ENCODE results near the gene CIITA. TPM values are rescaled to one million over a fixed set of nuclear protein-coding genes. Genes with fewer than 3 reads are reported as not detected.

Gene CIITA
- total and polyA plus RNA-seq, 2 experiments from 2014 or later: 0.09 TPM; not detected in 1

DNA sequence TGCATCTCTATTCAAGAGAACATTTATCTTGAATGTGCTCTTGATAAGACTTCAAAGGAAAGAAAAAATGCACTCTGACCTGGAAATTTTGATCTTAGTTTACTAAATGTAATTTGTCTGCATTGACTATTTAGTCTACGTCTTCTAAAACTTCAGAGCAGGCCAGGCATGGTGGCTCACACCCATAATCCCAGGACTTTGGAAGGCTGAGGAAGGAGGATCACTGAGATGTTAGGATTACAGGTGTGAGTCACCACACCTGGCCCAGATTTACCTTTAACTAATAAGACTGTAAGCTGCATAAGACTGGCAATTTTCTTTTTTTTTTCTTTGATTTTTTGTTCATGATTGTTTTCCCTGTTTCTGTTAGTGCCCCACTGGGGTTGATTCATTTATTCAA is 18.8 kb upstream of the CIITA start:
- H2AFZ ChIP-seq: no peak overlapping the region
- H3K9ac ChIP-seq: no peak overlapping the region
- no peaks in the 10 kb centered on the region for H3K79me2 ChIP-seq (ENCODE audit: insufficient read depth)
- no peak overlapping the region for H3K27ac ChIP-seq
- no peak for DNase-seq
- no peaks in the 10 kb centered on the region for H3K36me3 ChIP-seq (ENCODE audit: low read depth)
- in situ Hi-C loops (cut with MboI): no loop called here
- H3K4me1 ChIP-seq (ENCODE audit: insufficient read depth): peaks cover 12% of the 10 kb centered on the region
- TF ChIP-seq EZH2 (IDR thresholded peaks at IDR 0.05; ENCODE audit: insufficient read depth, poor library complexity, severe bottlenecking) (no peak), EZH2phosphoT487 (IDR thresholded peaks at IDR 0.05; ENCODE audit: insufficient read depth, low read depth) (no peak)
- no peaks in the 10 kb centered on the region for H4K20me1 ChIP-seq (ENCODE audit: insufficient read depth)
- H3K9me3 ChIP-seq (ENCODE audit: low read depth): no peaks in the 10 kb centered on the region
- H3K4me3 ChIP-seq: no peak overlapping the region
- WGBS, 2 experiments (ENCODE audit: low coverage in 1 of 2, low lambda C conversion rate in 2 of 2, missing lambda C conversion rate in 2 of 2): 43 to 44% methylated on average over 1 of the region's 1 CpG
- H3K27me3 ChIP-seq (replicated peaks; ENCODE audit: insufficient read depth): no peaks in the 10 kb centered on the region
- no peak overlapping the region for H3K4me2 ChIP-seq (ENCODE audit: unreplicated experiment)
- H3K9me2 ChIP-seq (ENCODE audit: insufficient read depth): no peaks in the 10 kb centered on the region
- peaks cover 19% of the 10 kb centered on the region for H3F3A ChIP-seq (ENCODE audit: insufficient read depth)

DNA sequence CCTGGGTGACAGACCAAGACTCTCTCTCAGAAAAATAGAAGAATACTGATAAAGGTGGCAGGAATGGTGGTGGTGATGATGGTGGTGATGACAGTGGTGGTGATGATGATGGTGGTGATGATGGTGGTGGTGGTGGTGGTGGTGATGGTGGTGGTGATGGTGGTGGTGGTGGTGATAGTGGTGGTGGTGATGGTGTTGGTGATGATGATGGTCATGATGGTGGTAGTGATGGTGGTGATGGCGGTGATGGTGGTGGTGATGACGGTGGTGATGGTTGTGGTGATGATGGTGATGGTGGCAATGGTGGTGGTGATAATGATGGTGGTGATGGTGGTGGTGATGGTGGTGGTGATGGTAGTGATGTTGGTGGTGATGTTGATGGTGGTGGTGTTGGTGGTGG is 18.0 kb upstream of the CIITA start:
- no peaks in the 10 kb centered on the region for H4K20me1 ChIP-seq (ENCODE audit: insufficient read depth)
- in situ Hi-C loops (cut with MboI): no loop called here
- TF ChIP-seq EZH2phosphoT487 (IDR thresholded peaks at IDR 0.05; ENCODE audit: insufficient read depth, low read depth) (no peak), EZH2 (IDR thresholded peaks at IDR 0.05; ENCODE audit: insufficient read depth, poor library complexity, severe bottlenecking) (no peak)
- H3K4me2 ChIP-seq (ENCODE audit: unreplicated experiment): no peak overlapping the region
- DNase-seq: no peak
- H3K9me2 ChIP-seq (ENCODE audit: insufficient read depth): no peaks in the 10 kb centered on the region
- no peaks in the 10 kb centered on the region for H3K27me3 ChIP-seq (replicated peaks; ENCODE audit: insufficient read depth)
- WGBS, 2 experiments (ENCODE audit: low coverage in 1 of 2, low lambda C conversion rate in 2 of 2, missing lambda C conversion rate in 2 of 2): 36 to 42% methylated on average over 2 of the region's 2 CpGs
- no peaks in the 10 kb centered on the region for H3K79me2 ChIP-seq (ENCODE audit: insufficient read depth)
- no peak overlapping the region for H3K27ac ChIP-seq
- H3F3A ChIP-seq (ENCODE audit: insufficient read depth): peaks cover 20% of the 10 kb centered on the region
- no peak overlapping the region for H3K9ac ChIP-seq
- H3K4me3 ChIP-seq: no peak overlapping the region
- no peak overlapping the region for H2AFZ ChIP-seq
- H3K36me3 ChIP-seq (ENCODE audit: low read depth): no peaks in the 10 kb centered on the region
- peaks cover 12% of the 10 kb centered on the region for H3K4me1 ChIP-seq (ENCODE audit: insufficient read depth)
- no peaks in the 10 kb centered on the region for H3K9me3 ChIP-seq (ENCODE audit: low read depth)

DNA sequence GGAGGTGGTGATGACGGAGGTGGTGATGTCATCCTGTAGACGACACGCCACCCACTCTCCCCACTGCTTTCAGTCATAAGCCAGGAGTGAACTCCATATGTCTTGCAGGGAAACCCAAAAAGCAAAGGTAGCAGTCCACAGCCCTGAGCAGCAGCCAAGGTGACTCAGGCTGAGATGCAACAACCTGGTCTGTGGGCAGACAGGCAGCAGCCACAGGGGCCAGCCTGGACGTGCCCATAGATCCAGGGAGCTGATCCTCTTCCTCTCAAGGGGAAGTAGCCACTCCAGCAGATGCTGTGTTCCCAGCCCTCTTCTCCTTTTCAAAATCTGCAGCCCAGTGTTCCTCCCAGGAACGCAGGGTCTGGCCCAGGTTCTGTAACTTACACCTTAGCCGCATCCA is 17.3 kb upstream of the CIITA start:
- Histone ChIP-seq H3K9me3 (ENCODE audit: low read depth) (no peaks in the 10 kb centered on the region), H3F3A (ENCODE audit: insufficient read depth) (peaks cover 20% of the 10 kb centered on the region), H3K27me3 (replicated peaks; ENCODE audit: insufficient read depth) (no peaks in the 10 kb centered on the region), H4K20me1 (ENCODE audit: insufficient read depth) (no peaks in the 10 kb centered on the region), H3K4me1 (ENCODE audit: insufficient read depth) (peaks cover 12% of the 10 kb centered on the region), H3K9ac (no peak overlapping the region), H3K79me2 (ENCODE audit: insufficient read depth) (no peaks in the 10 kb centered on the region), H2AFZ (no peak overlapping the region), H3K36me3 (ENCODE audit: low read depth) (no peaks in the 10 kb centered on the region), H3K27ac (no peak overlapping the region), H3K4me2 (ENCODE audit: unreplicated experiment) (no peak overlapping the region), H3K9me2 (ENCODE audit: insufficient read depth) (no peaks in the 10 kb centered on the region), H3K4me3 (no peak overlapping the region)
- in situ Hi-C loops (cut with MboI): no loop called here
- 73 to 87% methylated on average over 5 to 6 of the region's 6 CpGs for WGBS, 2 experiments (ENCODE audit: low coverage in 1 of 2, low lambda C conversion rate in 2 of 2, missing lambda C conversion rate in 2 of 2)
- DNase-seq: no peak
- no peak for TF ChIP-seq EZH2 (IDR thresholded peaks at IDR 0.05; ENCODE audit: insufficient read depth, poor library complexity, severe bottlenecking)
- TF ChIP-seq EZH2phosphoT487 (IDR thresholded peaks at IDR 0.05; ENCODE audit: insufficient read depth, low read depth): no peak

DNA sequence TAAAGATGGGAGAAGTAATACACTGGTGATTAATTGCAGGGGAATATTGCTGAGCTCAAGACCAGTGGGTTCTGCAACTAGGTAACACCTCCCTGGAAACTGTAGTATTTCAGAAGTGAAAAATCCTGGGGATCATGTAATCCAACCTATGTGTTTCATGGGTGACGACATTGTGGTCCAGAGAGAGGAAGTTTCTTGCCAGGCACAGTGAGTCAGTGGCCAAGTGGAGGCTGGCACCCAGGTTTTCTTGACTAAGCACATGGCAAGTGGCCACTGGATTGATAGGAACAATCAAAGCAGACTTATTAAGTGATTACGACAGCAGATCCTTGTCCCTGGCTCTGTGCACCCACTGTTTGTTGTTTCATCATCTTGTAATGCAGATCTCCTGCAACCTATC is 14.6 kb upstream of the CIITA start:
- no peak for TF ChIP-seq EZH2 (IDR thresholded peaks at IDR 0.05; ENCODE audit: insufficient read depth, poor library complexity, severe bottlenecking)
- no peak for TF ChIP-seq EZH2phosphoT487 (IDR thresholded peaks at IDR 0.05; ENCODE audit: insufficient read depth, low read depth)
- H3K27ac ChIP-seq: peak overlapping the region; percentile 30; the same call in 1 of the 2 replicates
- H4K20me1 ChIP-seq (ENCODE audit: insufficient read depth): no peaks in the 10 kb centered on the region
- H3K9ac ChIP-seq: no peak overlapping the region
- no peaks in the 10 kb centered on the region for H3K9me3 ChIP-seq (ENCODE audit: low read depth)
- no peak overlapping the region for H3K4me3 ChIP-seq
- H3K27me3 ChIP-seq (replicated peaks; ENCODE audit: insufficient read depth): no peaks in the 10 kb centered on the region
- in situ Hi-C loops (cut with MboI): no loop called here
- peaks cover 12% of the 10 kb centered on the region for H3K4me1 ChIP-seq (ENCODE audit: insufficient read depth)
- peaks cover 20% of the 10 kb centered on the region for H3F3A ChIP-seq (ENCODE audit: insufficient read depth)
- no peaks in the 10 kb centered on the region for H3K9me2 ChIP-seq (ENCODE audit: insufficient read depth)
- H3K79me2 ChIP-seq (ENCODE audit: insufficient read depth): no peaks in the 10 kb centered on the region
- peak; percentile 97 for DNase-seq
- no peak overlapping the region for H3K4me2 ChIP-seq (ENCODE audit: unreplicated experiment)
- H3K36me3 ChIP-seq (ENCODE audit: low read depth): no peaks in the 10 kb centered on the region
- 19 to 28% methylated on average over 2 of the region's 2 CpGs for WGBS, 2 experiments (ENCODE audit: low coverage in 1 of 2, low lambda C conversion rate in 2 of 2, missing lambda C conversion rate in 2 of 2)
- H2AFZ ChIP-seq: no peak overlapping the region

All from GM23248 (cell line).